Myocyte (in vitro differentiated cells): ENCODE measurements around the gene TSPAN2. TPM values are rescaled to one million over a fixed set of nuclear protein-coding genes. Genes with fewer than 3 reads are reported as not detected.

ENCODE experiments used
- DNase-seq: peaks from one replicate; pipeline ENCODE4 v3.0.0-alpha.2; 2012; ENCODE audit warnings: low read depth
- polyA plus RNA-seq: library from polyadenylated mRNA; unstranded; fragments of >200 nt; gene quantifications from one replicate; pipeline ENCODE4 v1.2.1, GENCODE V29; 2012; ENCODE audit warnings: missing spikeins
- total RNA-seq: library from RNA; depleted of rRNA; stranded (reverse); fragments of >200 nt; gene quantifications from 2 replicates; pipeline ENCODE4 v1.2.3, GENCODE V29; 2014

Gene TSPAN2
- 0.51 and 0.88 TPM in 2 replicates for total RNA-seq
- 31.9 TPM for polyA plus RNA-seq

GRCh38 chr1:115089420-115090185 is at the start of gene TSPAN2:
TSS of gene TSPAN2 (minus strand) at chr1:115089503. CDS start at chr1:115089432, 71 bp downstream.
- DNase-seq: peak; percentile 56

- peak; percentile 94 for DNase-seq
These were observed 49.7 kb upstream of the TSPAN2 start for GRCh38 chr1:115138973-115139372.

GRCh38 chr1:115138271-115138670 is 49.0 kb upstream of the TSPAN2 start:
- DNase-seq: peak; percentile 80

- DNase-seq: no peak
These were observed 47.9 kb upstream of the TSPAN2 start for GRCh38 chr1:115137191-115137590.

GRCh38 chr1:115136706-115137105 is 47.4 kb upstream of the TSPAN2 start:
- DNase-seq: no peak

- DNase-seq: no peak
These were observed 46.8 kb upstream of the TSPAN2 start for GRCh38 chr1:115136106-115136505.

- no peak for DNase-seq
These were observed 46.4 kb upstream of the TSPAN2 start for GRCh38 chr1:115135681-115136080.

- DNase-seq: peak; percentile 62
These were observed 45.7 kb upstream of the TSPAN2 start for GRCh38 chr1:115134850-115135480.

- DNase-seq: peak; percentile 64
These were observed 44.9 kb upstream of the TSPAN2 start for GRCh38 chr1:115134231-115134630.

- DNase-seq: no peak
These were observed 44.1 kb upstream of the TSPAN2 start for GRCh38 chr1:115133440-115133839.

GRCh38 chr1:115130786-115131185 is 41.5 kb upstream of the TSPAN2 start:
- DNase-seq: no peak

- DNase-seq: no peak
These were observed 39.9 kb upstream of the TSPAN2 start for GRCh38 chr1:115129071-115129640.

- DNase-seq: no peak
These were observed 38.2 kb upstream of the TSPAN2 start for GRCh38 chr1:115127539-115127938.

- no peak for DNase-seq
These were observed 37.2 kb upstream of the TSPAN2 start for GRCh38 chr1:115126516-115126915.

- no peak for DNase-seq
These were observed 33.8 kb upstream of the TSPAN2 start for GRCh38 chr1:115123116-115123515.

- no peak for DNase-seq
These were observed 32.5 kb upstream of the TSPAN2 start for GRCh38 chr1:115121793-115122192.

- no peak for DNase-seq
These were observed 31.0 kb upstream of the TSPAN2 start for GRCh38 chr1:115120296-115120695.

GRCh38 chr1:115118611-115119010 is 29.3 kb upstream of the TSPAN2 start:
- no peak for DNase-seq

GRCh38 chr1:115118086-115118485 is 28.8 kb upstream of the TSPAN2 start:
- DNase-seq: no peak

GRCh38 chr1:115117298-115117697 is 28.0 kb upstream of the TSPAN2 start:
- DNase-seq: no peak

- no peak for DNase-seq
These were observed 27.2 kb upstream of the TSPAN2 start for GRCh38 chr1:115116512-115116911.

GRCh38 chr1:115115521-115116161 is 26.3 kb upstream of the TSPAN2 start:
- DNase-seq: no peak
